GM12864 (cell line): ENCODE results near the gene GSG1L.

Source experiments
- DNase-seq: peaks from one replicate; pipeline ENCODE4 v3.0.0-alpha.2; 2011; ENCODE audit warnings: low read depth
- H3K4me3 ChIP-seq: 2 replicates; pipeline ENCODE4 v1.5.1; 2011; ENCODE audit warnings: mild to moderate bottlenecking, low read depth, low read length, control low read depth
- TF ChIP-seq, protein P1 (sequence below): IDR thresholded peaks from 2 replicates; pipeline ENCODE4 v1.5.1; 2011; ENCODE audit warnings: low read depth, mild to moderate bottlenecking, moderate library complexity, low read length, control low read depth, inconsistent platforms; ENCODE audit errors: missing control alignments

The GSG1L gene

DNA sequence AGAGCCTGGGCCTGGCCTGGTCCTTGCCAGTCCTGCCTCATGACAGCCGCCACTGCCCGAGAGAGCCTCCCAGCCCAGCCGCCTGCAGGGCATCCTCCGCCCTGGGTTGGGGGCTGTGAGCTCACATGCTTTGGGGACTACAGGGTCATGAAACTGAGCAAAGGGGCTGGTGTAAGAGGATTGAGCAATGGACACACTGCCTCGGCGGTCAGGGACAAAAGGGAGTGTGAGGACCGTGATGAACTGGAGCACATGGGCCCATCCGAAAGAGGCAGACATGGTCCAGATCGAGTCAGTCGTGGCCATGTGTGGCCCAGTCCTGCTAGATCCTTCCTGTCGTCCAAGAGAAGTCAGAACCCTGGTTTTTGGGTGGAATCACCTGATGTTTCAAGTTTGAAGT lies 52.3 kb downstream of the GSG1L start:
- TF ChIP-seq, protein P1, sequence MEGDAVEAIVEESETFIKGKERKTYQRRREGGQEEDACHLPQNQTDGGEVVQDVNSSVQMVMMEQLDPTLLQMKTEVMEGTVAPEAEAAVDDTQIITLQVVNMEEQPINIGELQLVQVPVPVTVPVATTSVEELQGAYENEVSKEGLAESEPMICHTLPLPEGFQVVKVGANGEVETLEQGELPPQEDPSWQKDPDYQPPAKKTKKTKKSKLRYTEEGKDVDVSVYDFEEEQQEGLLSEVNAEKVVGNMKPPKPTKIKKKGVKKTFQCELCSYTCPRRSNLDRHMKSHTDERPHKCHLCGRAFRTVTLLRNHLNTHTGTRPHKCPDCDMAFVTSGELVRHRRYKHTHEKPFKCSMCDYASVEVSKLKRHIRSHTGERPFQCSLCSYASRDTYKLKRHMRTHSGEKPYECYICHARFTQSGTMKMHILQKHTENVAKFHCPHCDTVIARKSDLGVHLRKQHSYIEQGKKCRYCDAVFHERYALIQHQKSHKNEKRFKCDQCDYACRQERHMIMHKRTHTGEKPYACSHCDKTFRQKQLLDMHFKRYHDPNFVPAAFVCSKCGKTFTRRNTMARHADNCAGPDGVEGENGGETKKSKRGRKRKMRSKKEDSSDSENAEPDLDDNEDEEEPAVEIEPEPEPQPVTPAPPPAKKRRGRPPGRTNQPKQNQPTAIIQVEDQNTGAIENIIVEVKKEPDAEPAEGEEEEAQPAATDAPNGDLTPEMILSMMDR, result no peak
- H3K4me3 ChIP-seq, result no peak overlapping the region
- no peak for DNase-seq

- TF ChIP-seq, protein P1, result no peak
- no peak overlapping the region for H3K4me3 ChIP-seq
- DNase-seq, result no peak
Measured at GRCh38 chr16:28010671-28011070, 52.8 kb downstream of the GSG1L start.

GRCh38 chr16:28009586-28010373 lies 53.7 kb downstream of the GSG1L start:
- DNase-seq, result no peak
- no peak overlapping the region for H3K4me3 ChIP-seq
- TF ChIP-seq, protein P1, result no peak

DNA sequence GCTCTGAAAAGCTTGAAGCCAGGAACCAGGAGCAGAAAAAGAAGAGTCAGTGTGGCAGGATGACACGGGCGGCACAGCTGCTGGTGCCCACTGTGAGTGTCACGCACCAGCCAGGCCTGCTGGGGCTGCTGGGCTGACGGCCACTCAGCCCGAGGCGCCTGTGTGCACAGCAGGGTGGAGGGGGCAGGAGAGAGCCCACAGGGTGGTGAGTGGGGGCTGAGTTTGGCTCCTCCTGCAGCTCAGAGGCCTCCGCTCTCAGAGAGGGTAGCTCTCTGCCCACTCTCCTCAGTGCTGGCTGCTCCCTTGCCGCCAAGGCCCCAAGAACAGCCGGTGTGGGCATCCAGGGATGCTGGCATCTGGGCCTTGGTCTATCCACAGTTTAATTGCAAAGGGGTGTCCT lies 59.6 kb downstream of the GSG1L start:
- no peak overlapping the region for H3K4me3 ChIP-seq
- TF ChIP-seq, protein P1, result no peak

GRCh38 chr16:28003021-28003865 lies 60.3 kb downstream of the GSG1L start:
- DNase-seq, result no peak
- no peak overlapping the region for H3K4me3 ChIP-seq
- TF ChIP-seq, protein P1, result no peak

More for the DNA sequence above, 59.6 kb downstream of the GSG1L start:
- no peak for DNase-seq

GRCh38 chr16:28001642-28002041 lies 61.9 kb downstream of the GSG1L start:
- DNase-seq, result no peak
- TF ChIP-seq, protein P1, result no peak
- no peak overlapping the region for H3K4me3 ChIP-seq
